ENCODE data around the gene DCUN1D1. TPM values are rescaled to one million over a fixed set of nuclear protein-coding genes. Genes with fewer than 3 reads are reported as not detected.
A peak's percentile ranks its signal among the peaks of the same experiment; 100 is the strongest.

The DCUN1D1 gene
- total RNA-seq, 1 donor from 2014 or later, result 32.2 TPM

DNA sequence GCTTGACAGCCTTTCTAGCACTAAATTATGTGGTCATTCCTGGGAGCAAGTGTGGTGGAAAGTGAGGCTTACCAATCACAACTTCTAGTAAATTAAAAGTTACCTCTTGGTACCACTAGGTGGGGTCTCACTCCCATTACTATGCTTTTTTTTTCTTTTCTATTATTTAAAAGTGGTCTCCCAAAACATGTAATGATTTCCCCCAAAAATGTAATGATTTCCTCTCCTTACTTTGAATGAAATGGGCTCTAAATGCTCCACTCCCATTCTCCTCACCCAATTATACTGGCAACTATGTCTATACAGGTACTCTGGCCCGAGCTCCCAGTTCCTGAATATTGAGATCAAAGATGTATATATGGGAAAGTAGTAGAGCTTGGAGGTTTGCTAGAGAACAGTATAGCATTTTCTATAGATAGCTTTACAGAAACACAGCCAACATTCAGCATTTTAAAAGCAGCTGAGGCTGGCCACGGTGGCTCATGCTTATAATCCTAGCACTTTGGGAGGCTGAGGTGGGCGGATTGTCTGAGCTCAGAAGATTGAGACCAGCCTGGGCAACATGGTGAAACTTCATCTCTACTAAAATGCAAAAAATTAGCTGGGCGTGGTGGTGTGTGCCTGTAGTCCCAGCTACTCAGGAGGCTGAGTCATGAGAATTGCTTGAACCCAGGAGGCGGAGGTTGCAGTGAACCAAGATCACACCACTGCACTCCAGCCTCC lies 70.9 kb downstream of the DCUN1D1 start:
- ATAC-seq (ENCODE audit: poor library complexity) (no peak), DNase-seq (no peak)
- intact Hi-C loops (cut with DNase I), result no loop called here

DNA sequence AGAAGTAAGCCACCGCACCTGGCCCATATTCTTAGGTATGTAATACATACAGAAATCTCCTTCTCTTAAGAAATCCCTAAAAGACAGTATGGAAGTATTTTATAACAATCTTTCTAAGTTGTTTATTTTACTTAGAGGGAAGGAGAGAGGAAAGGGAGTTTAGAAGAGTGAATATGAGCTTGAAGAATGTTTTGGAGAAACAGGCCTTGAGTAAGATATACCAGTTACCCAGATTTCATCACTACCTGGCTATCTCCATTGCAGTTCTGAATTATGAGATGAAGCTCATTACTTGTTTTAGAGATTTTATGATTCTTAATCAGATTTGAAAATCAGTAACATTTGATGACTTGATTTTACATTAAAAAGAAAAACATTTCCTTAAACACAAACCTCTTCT lies 71.9 kb downstream of the DCUN1D1 start:
- DNase-seq, result no peak
- intact Hi-C loops (cut with DNase I), result no loop called here
- ATAC-seq (ENCODE audit: poor library complexity), result no peak

DNA sequence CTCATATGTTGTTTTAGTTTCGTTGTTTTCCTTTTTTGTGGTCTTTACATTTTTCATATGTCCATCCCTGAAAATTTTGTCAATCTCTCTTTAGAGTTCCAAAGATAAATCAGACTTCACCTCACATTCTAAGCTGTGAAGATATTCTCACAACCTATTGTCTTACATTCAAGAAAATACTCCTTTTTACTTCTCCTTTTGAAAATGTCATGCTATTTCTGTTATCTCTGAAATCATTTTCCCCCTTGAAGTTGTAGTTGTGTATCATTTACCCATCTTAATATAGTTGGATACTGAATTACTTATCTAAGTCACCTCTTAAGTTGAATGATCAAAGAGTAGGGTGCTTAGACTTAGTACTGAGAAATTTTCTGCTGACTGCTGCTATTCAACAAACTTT lies 74.3 kb downstream of the DCUN1D1 start:
- DNase-seq (no peak), ATAC-seq (ENCODE audit: poor library complexity) (no peak)
- intact Hi-C loops (cut with DNase I), result no loop called here

DNA sequence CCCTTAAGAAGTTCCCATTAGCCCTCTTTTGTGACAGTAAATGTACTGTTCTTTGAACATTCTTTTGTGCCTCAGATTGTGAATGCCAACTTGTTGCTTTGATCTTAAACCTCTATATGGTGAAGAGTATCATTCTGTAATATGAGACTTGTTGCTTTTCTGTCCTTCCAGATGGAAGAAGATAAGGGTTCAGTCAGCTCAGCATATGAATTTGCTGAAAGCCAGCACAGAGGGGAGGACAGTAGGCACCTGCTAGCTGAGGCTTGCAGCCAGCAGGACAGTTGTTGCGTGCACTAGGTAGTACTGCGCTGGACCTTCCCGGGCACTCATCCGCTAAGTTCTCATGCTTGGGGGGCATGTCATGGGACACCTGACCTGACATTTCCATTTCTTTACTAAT lies 74.7 kb downstream of the DCUN1D1 start:
- ATAC-seq (ENCODE audit: poor library complexity), result no peak
- intact Hi-C loops (cut with DNase I), result no loop called here
- DNase-seq, result no peak

DNA sequence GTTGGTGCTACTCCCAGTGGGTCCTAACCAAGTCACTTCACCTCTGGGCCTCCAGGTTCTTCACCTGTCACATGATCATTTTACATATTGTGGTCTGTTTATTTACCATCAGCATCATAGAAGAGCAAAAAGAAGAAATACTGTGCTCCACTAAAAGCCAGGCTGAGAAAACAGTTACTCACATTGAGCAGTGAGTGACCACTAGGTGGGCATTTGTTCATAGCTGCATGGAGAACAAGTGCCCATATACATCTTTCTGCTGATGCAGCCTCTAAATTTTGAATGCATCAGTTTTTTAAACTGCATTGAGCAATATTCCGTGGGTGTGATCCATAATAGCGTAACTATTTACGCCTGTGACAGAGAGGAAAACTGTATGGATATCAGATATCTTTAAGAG lies 76.2 kb downstream of the DCUN1D1 start:
- DNase-seq (no peak), ATAC-seq (ENCODE audit: poor library complexity) (no peak)
- intact Hi-C loops (cut with DNase I), result no loop called here

DNA sequence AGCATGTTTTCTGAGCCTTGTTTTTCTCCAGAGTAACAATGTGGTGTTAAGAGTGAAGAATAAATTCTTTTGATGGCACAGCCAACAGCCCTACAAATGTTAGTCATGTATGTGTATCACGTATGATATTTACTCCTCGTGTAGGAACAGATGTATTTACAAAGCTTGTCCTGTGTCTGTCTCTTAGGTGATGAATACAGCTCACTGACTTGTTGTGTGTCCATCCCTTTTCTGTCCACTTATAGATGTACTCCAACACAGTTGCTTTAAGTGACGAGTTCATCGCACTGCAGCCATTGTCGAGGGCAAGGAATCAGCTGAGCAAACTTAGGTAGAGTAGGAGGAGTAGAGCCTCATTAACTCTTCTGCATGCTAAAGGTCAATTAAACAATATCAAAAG lies 78.1 kb downstream of the DCUN1D1 start:
- intact Hi-C loops (cut with DNase I), result no loop called here
- no peak for DNase-seq
- ATAC-seq (ENCODE audit: poor library complexity), result no peak

DNA sequence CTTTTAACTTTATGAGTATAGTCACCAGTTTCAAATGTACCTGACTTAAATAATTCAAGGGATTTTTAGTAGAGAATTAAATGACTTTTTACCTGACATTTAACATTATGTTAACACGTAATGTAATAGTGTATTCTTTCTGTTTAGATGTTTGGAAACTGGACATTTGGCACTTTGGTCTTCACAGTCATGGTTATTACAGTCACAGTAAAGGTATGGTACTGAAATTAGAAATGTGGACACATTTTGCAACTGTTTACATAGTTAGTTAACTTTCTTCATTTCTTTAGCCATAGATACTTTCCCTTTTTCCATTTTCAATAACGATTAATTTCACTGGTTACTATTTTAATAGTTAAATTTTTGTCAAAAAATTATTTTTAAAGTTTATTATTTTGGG lies 83.8 kb downstream of the DCUN1D1 start:
- ATAC-seq (ENCODE audit: poor library complexity) (no peak), DNase-seq (no peak)
- intact Hi-C loops (cut with DNase I), result no loop called here

DNA sequence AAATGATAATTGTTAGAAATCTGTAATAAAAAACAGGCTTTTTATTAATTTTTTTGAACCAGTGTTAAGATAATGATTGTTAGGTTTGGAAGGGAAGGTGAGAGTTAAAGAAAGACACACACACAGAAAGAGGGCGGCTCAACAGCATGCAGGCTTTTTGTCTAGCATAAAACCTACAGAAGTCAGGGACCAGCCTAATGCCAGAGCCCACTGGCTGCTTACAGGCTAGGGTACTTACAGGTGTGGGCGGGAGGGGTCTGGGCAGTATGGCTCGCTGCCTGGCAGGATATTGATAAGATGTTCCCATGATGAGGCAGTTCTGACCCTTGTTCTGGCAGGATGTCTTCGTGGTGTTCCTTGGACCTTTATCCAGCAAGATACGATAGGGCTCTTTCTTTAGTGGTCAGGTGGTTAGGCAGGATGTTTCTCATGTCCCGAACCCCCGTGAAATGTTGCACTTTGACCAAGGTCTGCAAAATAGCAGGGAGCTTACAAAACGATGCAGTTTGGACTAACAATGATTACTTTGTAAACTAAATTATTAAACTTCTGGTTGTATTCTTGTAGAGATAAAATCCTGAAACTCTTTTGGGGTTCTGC lies 84.7 kb downstream of the DCUN1D1 start:
- intact Hi-C loops (cut with DNase I), result no loop called here
- DNase-seq (no peak), ATAC-seq (ENCODE audit: poor library complexity) (peak; percentile 49)

DNA sequence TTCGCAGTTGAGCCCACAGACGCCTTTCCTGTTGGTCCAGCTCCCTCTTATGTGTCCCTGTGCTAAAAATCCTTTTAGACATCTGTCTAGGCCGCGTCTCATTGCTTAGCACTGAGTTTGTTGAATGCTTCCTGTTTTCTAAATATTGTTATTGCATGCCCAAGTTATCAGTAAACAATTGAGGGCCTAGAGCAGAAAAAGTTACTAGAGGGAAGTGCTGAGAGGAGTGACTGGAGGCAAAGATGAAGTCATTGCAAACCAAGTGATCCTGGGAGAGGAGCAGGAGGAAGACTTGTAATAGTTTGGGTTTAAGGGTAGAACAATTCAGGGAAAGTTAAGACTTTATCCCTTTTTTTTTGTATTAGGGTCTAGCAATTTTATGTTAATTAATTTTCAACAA lies 88.1 kb downstream of the DCUN1D1 start:
- intact Hi-C loops (cut with DNase I), result no loop called here
- no peak for ATAC-seq (ENCODE audit: poor library complexity)
- DNase-seq, result no peak

DNA sequence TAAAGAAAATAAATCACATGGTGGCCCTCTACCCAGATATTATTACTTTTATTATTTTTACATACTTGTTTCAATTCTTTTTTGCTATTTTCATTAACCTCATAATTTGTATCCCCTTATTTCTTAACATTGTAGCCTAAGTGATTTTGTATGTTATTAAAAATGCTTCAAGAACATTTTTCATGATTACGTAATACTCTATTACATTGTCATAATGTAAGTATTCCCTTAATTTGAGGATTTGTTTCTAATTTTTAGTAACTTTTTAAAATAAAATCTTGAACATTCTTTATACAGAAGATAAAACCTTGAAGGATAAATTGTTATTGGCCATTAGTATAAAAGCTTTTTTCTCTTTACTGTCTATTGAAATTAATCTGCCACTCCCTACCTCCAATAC lies 89.0 kb downstream of the DCUN1D1 start:
- DNase-seq (no peak), ATAC-seq (ENCODE audit: poor library complexity) (no peak)
- intact Hi-C loops (cut with DNase I), result no loop called here

DNA sequence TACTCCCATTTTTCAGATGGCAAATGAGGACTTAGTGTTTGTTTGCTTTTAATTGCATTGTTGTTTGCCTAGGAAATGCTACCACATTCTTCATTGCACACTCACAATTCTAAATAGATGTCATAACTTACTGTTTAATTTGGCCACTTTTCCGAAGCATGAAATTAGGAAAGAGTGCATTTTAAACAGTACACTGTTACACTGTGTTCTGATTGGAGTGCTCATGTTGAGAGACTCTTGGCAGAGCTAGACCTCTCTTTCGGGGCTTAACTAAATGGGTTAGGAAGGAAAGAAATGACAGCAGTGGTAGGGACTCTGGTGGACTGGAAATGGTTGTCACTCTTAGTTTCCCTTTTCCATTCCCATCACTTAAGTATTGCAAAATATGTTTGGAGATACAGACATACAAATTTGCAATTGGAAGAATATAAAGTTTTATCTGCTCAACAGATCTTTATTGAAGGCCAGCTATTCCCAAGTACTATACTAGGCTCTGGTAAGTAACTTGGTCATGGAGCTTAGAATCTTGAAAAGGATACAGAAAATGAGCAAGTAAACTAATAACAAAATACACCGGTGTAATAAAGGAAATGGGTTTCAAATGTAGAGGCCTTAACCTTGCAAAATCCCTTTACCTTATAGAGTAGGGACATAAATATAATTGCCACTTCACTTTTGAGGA lies 90.2 kb downstream of the DCUN1D1 start:
- ATAC-seq (ENCODE audit: poor library complexity), result no peak
- no peak for DNase-seq
- intact Hi-C loops (cut with DNase I), result no loop called here

Other genes starting within 250 kb of the DCUN1D1 start
- gene ATP11B, start 187.0 kb downstream of the DCUN1D1 start, total RNA-seq, result 31.5 TPM
- 57.8 TPM for gene MCCC1, start 119.0 kb upstream of the DCUN1D1 start, total RNA-seq
- not detected for gene LAMP3, start 182.2 kb upstream of the DCUN1D1 start, total RNA-seq

Data from Right ventricle myocardium superior (tissue), 1 donor.